Stimulated activated CD8-positive, alpha-beta memory T cell treated with anti-CD3 and anti-CD28 coated beads, Interleukin-7, amount 100 ng/mL, for 48 hours (primary cell): Measurements from ENCODE around the gene MFAP1.
"Not testable (repeated sequence)": the region's sequence is repeated elsewhere in the genome, so short reads cannot be mapped to it uniquely, and the experiment has no call there.

Source experiments
- DNase-seq, 2 donors: peaks; one replicate each; pipeline ENCODE4 v3.0.0-alpha.2; 2020; ENCODE audit warnings: low read depth in 1 of 2; ENCODE audit errors: extremely low read depth in 1 of 2

Gene MFAP1, protein sequence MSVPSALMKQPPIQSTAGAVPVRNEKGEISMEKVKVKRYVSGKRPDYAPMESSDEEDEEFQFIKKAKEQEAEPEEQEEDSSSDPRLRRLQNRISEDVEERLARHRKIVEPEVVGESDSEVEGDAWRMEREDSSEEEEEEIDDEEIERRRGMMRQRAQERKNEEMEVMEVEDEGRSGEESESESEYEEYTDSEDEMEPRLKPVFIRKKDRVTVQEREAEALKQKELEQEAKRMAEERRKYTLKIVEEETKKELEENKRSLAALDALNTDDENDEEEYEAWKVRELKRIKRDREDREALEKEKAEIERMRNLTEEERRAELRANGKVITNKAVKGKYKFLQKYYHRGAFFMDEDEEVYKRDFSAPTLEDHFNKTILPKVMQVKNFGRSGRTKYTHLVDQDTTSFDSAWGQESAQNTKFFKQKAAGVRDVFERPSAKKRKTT

DNA sequence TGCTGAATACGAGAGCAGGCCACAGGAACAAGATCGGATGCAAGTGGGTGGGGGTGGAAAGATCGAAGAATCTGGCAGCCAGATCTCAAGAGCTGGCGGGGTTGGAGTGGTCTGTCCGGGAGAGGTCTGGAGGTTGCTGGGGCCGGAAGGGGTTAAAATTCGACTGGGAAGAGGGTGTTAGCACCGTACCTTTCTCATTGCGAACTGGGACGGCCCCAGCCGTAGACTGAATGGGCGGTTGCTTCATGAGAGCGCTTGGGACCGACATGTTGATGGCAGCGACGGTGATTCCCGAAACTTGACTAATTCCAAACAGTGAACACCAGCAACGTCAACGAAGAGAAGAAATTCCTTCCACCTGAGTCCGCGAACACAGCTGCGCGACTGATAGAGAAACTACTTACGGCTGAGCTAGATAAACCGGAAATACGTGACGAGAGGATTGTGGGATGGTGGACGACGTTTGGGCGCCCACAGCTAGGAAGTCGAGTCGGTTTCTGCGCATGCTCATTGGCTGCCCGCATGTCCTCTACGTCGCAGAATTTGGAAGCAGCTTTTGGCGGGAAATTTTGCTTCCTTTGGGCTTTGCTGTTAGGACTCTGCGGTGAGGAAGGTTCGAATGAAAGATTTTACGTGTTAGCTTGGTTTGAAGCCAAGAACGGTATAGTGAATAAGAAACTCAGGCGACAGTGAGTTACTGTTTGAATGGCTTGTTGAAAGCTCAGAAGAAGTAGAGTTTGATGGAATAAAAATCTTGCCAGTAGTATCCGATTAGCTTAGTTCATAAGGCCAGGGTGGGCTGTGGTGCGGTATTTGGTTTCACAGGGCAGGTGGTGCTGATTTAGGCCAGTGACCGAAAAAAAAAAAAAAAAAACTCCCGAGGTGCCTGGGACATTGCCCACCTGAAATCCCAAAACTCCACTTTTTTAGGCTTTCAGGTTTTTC lies at the start of gene MFAP1:
Gene MFAP1 (minus strand): TSS at position 389 of the 945 bp plus-strand sequence. CDS start 121 bp downstream, at position 268.
- DNase-seq = peak; percentile 71 to 93

DNA sequence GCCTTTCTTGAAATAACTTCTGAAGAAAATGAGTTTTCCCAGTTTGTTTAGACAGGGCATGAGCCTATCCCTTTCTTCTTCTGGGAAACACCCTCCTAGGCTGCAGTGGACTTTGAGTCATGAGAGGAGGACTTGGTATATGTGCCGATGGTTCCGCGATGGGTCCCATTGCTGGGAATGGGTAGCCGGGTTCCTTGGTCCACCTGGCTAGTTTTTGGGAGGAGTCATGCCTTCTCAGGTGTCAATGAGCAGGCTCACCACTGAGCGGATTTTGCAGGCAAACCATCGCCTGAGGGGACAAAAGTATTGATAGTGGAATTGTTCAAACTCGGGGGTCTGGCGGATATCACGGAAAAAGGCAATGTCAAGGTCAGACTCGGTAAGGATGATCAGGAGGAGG lies 49.2 kb upstream of the MFAP1 start:
- DNase-seq = no peak

DNA sequence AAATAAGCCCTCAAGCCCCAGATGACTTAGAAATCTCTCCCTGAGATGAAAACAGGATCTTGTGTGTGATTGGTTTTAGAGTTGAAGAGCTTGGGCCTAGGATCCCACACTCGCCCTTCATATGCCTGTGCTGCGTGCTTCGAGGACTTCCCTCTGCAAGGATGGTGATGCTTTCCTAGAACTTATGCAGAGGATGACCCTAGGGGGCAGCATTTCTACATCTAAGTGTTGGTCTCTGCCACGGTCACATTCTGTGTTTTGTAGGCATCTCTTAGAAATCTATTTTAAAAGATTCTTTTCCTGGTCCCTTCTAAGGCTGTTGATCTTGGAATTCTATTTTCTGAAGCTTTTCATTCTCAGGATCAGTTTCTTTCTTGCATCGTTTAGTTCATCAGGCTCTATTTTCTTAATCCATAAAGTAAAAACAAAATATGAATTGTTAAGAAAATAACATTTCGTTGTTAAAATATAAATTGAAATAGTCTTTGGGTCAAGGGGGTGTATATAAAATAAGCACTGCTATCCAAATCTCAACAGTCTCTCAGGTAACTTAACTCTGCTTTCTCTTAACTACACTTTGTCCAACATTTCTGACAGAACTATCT lies 48.0 kb upstream of the MFAP1 start:
- DNase-seq = no peak

DNA sequence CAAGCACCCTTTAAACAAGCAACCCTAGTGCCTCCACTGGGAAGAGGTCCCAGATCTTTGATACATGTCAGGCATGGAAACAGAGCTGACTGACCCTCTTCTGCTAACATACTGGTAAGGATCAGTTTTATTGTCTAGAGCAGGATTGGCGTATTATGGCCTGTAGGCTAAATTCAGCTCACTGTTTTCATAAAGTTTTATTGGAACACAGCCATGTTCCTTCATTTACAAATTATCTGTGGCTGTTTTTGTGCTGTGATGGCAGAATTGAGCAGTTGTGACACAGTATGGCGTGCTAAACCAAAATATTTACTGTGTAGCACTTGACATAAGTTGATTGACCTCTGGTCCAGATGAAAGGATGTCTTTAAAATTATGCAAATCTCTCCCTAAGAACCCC lies 47.3 kb upstream of the MFAP1 start:
- DNase-seq = no peak

DNA sequence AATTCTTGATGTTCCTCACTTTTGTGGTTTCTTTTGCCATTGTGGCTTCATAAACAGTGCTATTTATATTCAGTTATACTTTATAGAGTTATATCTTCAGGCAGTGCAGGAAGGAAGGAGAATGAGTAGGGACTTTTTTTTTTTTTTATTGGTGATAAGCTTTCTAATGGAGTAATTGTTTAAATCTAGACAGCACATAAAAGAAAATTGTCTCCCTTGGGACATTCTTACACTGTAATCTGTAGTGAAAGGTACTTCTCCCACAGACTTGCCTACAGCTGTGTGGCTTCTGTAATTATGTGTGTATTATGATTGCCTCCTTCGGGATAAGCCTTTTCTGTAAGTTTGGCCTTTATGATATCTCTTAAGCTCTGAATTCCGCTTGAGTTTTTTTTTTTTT lies 43.9 kb upstream of the MFAP1 start:
- DNase-seq = no peak

DNA sequence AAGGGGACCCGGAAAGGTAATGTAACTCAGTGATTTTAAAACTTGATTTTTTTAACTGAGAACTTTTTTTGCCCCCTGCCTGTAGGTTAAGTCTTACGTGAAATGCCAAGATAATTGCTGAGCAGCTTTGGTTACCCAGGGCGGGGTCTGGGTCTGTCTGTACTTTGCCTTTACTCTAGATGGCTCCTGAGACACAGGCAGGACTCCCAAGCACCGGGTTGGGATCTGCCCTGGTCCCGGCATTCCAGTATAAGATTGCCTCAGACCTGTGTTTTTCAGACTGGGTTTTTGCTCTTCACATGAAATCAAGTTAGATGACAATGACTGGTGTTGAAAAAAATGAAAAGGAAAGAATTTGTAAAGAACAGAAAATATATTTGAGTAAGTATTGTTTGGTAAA lies 42.6 kb upstream of the MFAP1 start:
- DNase-seq = no peak

DNA sequence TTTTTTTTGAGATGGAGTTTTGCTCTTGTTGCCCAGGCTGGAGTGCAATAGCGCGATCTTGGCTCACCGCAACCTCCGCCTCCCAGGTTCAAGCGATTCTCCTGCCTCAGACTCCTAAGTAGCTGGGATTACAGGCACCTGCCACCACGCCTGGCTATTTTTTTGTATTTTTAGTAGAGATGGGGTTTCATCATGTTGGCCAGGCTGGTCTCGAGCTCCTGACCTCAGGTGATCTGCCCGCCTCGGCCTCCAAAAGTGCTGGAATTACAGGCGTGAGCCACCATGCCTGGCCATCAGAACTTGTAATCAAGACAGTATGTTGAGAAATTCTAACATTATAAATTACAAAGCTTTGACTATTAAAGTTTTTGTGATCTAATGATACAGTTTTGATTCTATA lies 42.1 kb upstream of the MFAP1 start:
- not testable (repeated sequence) for DNase-seq

DNA sequence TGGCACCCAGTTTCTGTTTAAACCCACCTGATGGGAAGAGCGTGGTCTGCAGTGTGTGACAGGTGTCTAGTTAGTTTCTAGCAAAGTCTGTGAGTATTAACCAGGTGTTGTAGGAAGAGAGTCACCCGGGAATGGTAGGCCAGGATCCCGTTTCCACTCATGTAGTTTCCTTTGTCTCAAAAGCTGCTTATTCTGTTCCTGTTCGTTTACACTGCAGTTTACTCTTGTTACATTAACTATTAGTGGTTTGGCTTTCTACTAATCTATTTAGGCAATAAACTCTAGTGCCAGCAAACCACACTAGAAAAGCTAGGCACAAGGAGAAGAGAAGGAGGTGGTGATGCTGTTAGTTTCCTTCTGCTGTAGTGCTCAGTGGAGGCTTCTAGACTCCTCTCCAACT lies 35.1 kb upstream of the MFAP1 start:
- no peak for DNase-seq

DNA sequence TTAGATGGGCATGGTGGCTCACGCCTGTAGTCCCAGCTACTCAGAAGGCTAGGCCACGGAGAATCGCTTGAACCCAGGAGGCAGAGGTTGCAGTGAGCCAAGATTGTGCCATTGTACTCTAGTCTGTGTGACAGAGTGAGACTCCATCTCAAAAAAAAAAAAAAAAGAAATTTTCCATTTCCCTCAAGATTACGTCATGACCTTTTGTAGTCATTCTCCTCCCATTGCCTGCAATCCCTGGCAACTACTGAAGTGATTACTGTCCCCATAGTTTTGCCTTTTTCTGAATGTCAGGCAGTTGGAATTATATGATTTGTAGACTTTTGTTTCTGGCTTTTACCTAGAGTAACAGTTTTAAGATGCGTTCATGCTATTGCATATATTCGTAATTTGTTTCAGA lies 30.3 kb upstream of the MFAP1 start:
- DNase-seq = no peak

DNA sequence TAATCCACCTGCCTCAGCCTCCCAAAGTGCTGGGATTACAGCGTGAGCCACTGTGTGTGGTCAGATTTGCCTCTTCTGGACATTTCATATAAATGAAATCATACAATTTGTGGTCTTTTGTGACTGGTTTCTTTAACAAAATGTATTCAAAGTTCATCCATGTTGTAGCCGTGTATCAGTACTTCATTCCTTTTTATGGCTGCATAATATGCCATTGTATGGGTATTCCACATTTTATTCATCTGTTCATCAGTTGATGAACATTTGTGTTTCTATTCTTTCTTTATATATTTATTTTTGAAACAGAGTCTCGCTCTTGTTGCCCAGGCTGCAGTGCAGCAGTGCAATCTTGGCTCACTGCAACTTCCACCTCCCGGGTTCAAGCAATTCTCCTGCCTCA lies 28.1 kb upstream of the MFAP1 start:
- DNase-seq = no peak

DNA sequence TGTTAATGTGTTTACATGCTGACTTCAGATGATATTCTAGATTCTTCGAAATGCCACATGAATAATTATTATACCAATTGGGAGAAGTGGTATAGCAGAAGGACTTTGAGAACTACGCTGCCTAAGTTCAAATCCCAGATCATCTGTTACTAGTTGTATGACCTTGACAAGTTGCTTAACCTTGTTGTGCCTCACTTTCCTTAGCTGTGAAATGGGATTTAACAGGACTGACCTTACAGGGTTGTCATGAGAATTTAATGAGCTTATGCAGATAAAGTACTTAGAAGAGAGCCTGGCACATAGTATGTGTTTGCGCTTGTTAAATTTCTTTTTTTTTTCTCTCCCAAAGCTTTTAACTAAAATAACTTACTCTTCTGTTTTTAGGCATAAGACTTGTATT lies 26.8 kb upstream of the MFAP1 start:
- no peak for DNase-seq

DNA sequence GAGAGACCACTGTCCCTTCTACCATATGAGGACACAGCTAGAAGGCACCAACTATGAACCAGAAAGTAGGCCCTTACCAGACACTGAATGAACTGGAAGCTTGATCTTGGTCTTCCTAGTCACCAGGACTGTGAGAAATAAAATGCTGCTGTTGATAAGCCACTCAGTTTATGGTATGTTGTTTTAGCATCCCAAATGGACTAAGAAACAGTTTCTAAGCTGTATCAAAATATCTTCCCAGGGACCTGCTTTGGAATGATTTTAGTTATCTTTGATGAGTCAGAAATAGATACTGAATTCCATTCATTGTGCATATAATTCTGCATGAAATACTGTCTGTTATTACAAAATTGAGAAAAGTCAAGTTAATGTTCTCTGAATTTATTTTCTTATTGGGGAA lies 20.9 kb upstream of the MFAP1 start:
- DNase-seq = no peak

DNA sequence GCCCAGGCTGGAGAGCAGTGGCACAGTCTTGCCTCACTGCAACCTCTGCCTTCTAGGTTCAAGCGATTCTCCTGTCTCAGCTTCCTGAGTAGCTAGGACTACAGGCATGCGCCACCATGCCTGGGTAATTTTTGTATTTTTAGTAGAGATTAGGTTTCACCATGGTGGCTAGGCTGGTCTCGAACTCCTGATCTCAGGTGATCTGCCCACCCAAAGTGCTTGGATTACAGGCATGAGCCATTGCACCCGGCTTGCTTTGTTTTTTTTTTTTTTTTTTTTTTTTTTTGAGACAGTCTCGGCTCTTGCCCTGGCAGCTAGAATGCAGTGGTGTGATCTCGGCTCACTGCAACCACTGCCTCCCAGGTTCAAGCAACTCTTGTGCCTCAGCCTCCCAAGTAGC lies 8.0 kb upstream of the MFAP1 start:
- not testable (repeated sequence) for DNase-seq

DNA sequence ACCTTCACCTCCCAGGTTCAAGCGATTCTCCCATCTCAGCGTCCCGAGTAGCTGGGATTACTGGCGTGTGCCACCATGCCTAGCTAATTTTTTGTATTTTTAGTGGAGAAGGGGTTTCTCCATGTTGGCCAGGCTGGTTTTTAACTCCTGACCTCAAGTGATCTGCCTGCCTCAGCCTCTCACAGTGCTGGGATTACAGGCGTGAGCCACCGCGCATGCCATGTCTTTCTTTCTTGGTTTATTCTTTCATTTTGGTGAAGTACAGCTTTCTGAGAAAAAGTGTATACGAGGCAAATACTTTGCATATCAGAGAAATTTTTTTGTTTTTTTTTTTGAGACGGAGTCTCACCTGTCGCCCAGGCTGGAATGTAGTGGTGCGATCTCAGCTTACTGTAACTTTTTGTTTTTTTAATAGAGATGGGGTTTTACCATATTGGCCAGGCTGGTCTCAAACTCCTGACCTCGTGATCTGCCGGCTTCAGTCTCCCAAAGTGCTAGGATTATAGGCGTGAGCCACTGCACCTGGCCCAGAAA lies 7.1 kb upstream of the MFAP1 start:
- not testable (repeated sequence) for DNase-seq

DNA sequence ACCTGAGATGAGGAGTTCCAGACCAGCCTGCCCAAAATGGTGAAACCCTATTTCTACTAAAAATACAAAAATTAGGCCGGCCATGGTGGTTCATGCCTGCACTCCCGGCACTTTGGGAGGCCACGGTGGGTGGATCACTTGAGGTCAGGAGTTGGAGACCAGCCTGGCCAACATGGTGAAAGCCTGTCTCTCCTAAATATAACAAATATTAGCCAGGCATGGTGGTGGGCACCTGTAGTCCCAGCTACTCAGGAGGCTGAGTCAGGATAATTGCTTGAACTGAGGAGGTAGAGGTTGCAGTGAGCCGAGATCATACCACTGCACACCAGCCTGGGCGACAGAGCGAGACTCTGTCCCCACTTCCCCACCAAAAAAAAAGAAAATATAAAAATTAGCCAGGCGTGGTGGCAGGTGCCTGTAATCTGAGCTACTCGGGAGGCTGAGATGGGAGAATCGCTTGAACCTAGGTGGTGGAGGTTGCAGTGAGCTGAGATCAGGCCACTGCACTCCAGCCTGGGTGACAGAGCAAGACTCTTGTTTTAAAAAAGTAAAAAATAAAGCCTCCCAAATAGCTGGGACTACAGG lies 6.3 kb upstream of the MFAP1 start:
- not testable (repeated sequence) for DNase-seq

DNA sequence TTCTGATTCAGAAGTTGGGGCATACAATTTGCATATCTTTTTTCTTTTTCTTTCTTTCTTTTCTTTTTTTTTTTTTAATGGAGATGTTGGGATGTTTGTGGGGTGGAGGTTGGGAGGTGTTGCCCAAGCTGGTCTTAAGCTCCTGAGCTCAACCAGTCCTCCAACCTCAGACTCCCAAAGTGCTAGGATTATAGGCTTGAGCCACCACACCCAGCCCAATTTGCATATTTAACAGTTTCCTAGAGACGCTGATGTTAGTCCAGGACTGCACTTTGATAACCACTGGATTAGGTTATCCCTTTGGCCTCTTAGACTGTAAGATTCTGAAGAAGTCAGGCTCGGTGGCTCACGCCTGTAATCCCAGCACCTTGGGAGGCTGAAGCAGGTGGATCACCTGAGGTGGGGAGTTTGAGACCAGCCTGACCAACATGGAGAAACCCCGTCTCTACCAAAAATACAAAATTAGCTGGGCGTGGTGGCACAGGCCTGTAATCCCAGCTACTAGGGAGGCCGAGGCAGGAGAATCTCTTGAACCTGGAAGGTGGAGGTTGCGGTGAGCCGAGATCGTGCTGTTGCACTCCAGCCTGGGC lies 5.6 kb upstream of the MFAP1 start:
- DNase-seq = not testable (repeated sequence)

DNA sequence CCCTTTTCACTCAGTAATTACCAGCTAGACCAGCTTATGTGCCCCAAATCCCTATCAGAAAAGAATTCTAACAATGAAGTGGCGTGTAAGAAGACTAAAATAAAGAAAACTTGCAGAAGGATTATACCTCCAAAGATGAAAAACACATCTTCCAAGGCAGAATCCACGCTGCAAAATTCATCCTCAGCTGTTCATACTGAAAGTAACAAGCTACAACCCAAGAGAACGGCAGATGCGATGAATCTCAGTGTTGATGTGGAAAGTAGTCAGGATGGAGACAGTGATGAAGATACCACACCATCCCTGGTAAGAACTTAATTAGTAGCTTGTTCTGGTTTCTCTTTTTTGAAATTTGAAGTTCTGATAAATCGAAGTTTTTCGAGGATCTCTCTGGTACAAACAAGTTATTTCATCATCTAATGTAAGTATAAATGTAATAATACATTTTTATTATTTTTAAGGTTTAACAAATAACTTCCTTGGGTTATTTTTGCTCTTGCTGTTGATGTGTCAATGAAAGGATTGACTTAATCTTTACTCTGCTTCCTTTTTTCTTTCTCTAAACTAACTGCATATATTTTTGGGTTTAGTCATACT lies 3.7 kb upstream of the MFAP1 start:
- peak in 1 of 2 donors; percentile 27 for DNase-seq

DNA sequence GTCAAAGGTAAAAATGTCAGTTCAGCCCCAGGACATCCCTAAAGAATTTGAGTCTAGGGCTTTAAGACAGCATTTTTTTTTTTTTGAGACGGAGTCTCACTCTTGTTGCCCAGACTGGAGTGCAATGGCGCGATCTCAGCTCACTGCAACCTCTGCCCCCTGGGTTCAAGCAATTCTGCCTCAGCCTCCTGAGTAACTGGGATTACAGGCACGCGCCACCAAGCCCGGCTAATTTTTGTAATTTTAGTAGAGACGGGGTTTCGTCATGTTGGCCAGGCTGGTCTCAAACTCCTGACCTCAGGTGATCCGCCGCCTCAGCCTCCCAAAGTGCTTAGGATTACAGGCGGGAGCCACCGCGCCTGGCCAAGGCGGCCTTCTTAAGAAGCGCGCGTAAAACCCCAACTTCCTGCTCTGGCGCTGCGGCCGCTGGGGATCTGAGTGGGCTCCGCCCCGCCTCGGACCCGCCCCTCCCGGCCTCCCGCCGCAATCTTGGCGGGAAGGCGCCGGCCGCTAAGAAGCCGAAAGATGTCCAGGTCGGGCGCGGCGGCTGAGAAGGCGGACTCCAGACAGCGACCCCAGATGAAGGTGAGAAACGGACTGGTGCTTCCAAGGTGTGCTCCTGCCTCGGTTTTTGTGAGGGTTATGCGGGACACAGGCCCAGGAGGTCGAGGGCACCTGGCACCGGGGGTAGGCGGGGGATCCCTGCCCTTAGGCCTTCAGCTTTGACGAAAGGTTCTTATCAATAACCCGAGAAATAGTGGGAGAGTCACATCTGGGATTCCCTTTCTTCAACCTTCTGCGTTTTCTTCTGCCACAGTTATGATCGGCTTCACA lies 2.2 kb upstream of the MFAP1 start, which contains the start of gene WDR76:
Gene WDR76 (plus strand): TSS at position 495 of the 834 bp plus-strand sequence. CDS start 31 bp downstream, at position 526.
- DNase-seq = peak; percentile 70 to 80

DNA sequence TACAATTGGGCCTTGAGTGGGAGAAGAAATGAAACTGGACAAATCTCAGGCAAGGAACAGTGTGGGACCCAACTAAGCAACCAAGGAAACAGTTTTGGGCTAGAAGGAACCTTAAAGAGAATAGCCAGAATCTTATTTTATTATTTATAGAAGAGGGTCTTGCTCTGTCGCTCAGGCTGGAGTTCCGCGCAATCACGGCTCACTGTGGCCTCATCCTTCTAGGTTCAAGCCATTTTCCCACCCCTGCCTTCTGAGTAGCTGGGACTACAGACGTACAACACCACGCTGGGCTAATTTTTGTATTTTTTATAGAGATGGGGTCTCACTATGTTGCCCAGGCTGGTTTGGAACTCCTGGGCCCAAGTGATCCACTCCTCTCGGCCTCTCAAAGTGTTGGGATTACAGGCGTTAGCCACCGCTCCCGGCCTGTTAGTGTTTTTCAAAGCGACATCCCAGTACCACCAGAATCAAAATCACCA lies 1.6 kb upstream of the MFAP1 start:
- DNase-seq = no peak
